Esophagus muscularis mucosa (tissue), 4 donors: ENCODE measurements around the gene MAP7. TPM values are rescaled to one million over a fixed set of nuclear protein-coding genes. Genes with fewer than 3 reads are reported as not detected.

Source experiments
- DNase-seq: peaks from one replicate; pipeline ENCODE4 v3.0.0-alpha.2; 2017; ENCODE audit errors: extremely low spot score
- H3K27ac ChIP-seq, 4 donors: fragments of 200-600 bp; sonication (generic); replicated peaks in 1 of 4; 1 replicate in 3 of 4; 2 replicates in 1 of 4; pipeline ENCODE4 v1.5.1; 2016 to 2019; ENCODE audit warnings: mild to moderate bottlenecking in 1 of 4
- H3K27me3 ChIP-seq, 4 donors: fragments of 200-600 bp; sonication (generic); one replicate each; pipeline versions ENCODE4 v1.5.1 to v1.6.0; 2016 to 2019
- H3K36me3 ChIP-seq, 4 donors: fragments of 200-600 bp; sonication (generic); one replicate each; pipeline ENCODE4 v1.5.1; 2016 to 2019
- H3K4me1 ChIP-seq, 4 donors: fragments of 200-600 bp; sonication (generic); one replicate each; pipeline ENCODE4 v1.5.1; 2016 to 2019
- H3K4me3 ChIP-seq, 4 donors: fragments of 200-600 bp; sonication (generic); 1 replicate in 2 of 4; 2 replicates in 2 of 4; pipeline ENCODE4 v1.5.1; 2016 to 2019; ENCODE audit warnings: mild to moderate bottlenecking in 4 of 4, moderate library complexity in 1 of 4
- H3K9me3 ChIP-seq, 4 donors: fragments of 200-600 bp; sonication (generic); 1 replicate in 3 of 4; 2 replicates in 1 of 4; pipeline ENCODE4 v1.5.1; 2016 to 2019
- CTCF ChIP-seq, 3 experiments: fragments of 200-600 bp in 2 of 3; fragments of 450-650 bp in 1 of 3; sonication (generic) in 2 of 3; IDR thresholded peaks; one replicate each; pipeline ENCODE4 v1.5.1; 2017 to 2019; ENCODE audit warnings: antibody characterized with exemption in 3 of 3, mild to moderate bottlenecking in 2 of 3, moderate library complexity in 1 of 3
- EP300 ChIP-seq: sonication (generic); formaldehyde crosslinking; IDR thresholded peaks from one replicate; pipeline ENCODE4 v1.6.1; 2017; ENCODE audit warnings: antibody characterized with exemption
- POLR2A ChIP-seq: fragments of 450-650 bp; IDR thresholded peaks from one replicate; pipeline ENCODE4 v1.6.1; 2017; ENCODE audit warnings: antibody characterized with exemption, moderate library complexity, mild to moderate bottlenecking, low read depth
- POLR2AphosphoS5 ChIP-seq, 2 donors: sonication (generic); formaldehyde crosslinking; IDR thresholded peaks; one replicate each; pipeline ENCODE4 v1.6.1; 2017; ENCODE audit warnings: antibody characterized with exemption in 2 of 2
- WGBS: methylation state at CpG from one replicate; pipeline ENCODE4 v1.1.5; 2018; 5-methylcytosine and 5-hydroxymethylcytosine counted together
- intact Hi-C: fragments of 100-400 bp; cut with DNase I; formaldehyde crosslinking; loops from one replicate; pipeline ENCODE4 v1.15.1; 2023
- total RNA-seq, 4 donors: library from RNA; depleted of rRNA; stranded (reverse); fragments of >200 nt; gene quantifications; one replicate each; pipeline versions ENCODE4 v1.1.0 to v1.2.1, GENCODE V29; 2016

The MAP7 gene
- total RNA-seq, 4 donors from 2014 or later, result 1.7 to 2.9 (median 2.0) TPM

DNA sequence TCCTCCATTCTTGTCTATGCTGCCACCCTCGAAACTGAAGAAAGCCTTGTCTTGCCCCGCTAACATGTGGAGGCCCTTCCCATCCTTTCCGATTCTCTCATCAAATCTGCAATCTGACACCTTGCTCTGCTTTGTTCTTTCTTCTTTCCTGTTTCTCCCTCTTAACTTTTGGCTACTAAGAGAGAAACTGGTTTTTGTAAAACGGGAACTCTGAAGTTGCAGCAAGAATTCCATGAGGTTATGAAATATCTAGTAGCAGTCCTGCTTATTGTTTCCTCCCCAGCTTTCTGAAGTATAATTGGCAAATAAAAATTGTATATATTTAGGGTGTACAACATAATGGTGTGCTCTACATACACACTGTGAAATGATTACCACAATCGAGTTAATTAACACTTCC, 80.2 kb downstream of the MAP7 start:
- no peak for DNase-seq
- intact Hi-C loops, result no loop called here
- no peaks in the 10 kb centered on the region for H3K9me3 ChIP-seq
- no peaks in the 10 kb centered on the region for H3K36me3 ChIP-seq
- 78% methylated on average over 5 of the region's 5 CpGs for WGBS
- H3K4me1 ChIP-seq, result no peaks in the 10 kb centered on the region
- H3K4me3 ChIP-seq, result no peak overlapping the region
- no peak overlapping the region for H3K27ac ChIP-seq
- no peak for TF ChIP-seq CTCF (IDR thresholded peaks at IDR 0.05)
- TF ChIP-seq POLR2AphosphoS5 (IDR thresholded peaks at IDR 0.05), result no peak
- no peak for TF ChIP-seq POLR2A
- TF ChIP-seq EP300, result no peak
- H3K27me3 ChIP-seq, result peaks cover 0 to 4% (median 0%) of the 10 kb centered on the region in 4 donors

GRCh38 chr6:136469154-136469553, 81.1 kb downstream of the MAP7 start:
- 94% methylated on average over 2 of the region's 2 CpGs for WGBS
- Histone ChIP-seq H3K4me3 (no peak overlapping the region), H3K4me1 (no peaks in the 10 kb centered on the region), H3K27ac (no peak overlapping the region), H3K27me3 (peaks cover 0 to 4% (median 0%) of the 10 kb centered on the region in 4 donors), H3K36me3 (no peaks in the 10 kb centered on the region), H3K9me3 (no peaks in the 10 kb centered on the region)
- TF ChIP-seq POLR2AphosphoS5 (IDR thresholded peaks at IDR 0.05) (no peak), EP300 (no peak), POLR2A (no peak), CTCF (IDR thresholded peaks at IDR 0.05) (no peak)
- intact Hi-C loops, result no loop called here
- no peak for DNase-seq

DNA sequence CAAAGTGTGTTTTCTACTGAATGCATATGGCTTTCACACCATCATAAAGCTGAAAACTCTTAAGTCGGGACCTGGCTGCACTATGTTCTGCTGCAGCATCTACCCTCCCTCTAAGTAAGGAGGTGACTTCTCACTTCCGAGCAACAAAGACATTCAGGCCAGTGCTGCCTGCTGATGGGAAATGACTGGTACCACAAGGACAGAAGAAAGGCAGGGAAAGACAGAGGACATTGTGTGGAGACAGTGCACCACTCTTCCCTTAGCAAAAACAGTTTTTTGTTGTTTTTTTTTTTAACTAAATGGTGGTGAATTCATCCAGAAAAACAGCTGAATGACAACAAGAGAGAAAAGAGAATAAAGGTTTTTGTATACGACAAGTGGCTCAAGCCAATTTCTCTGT, 81.5 kb downstream of the MAP7 start:
- DNase-seq, result no peak
- Histone ChIP-seq H3K4me3 (no peak overlapping the region), H3K36me3 (no peaks in the 10 kb centered on the region), H3K27me3 (peaks cover 0 to 4% (median 0%) of the 10 kb centered on the region in 4 donors), H3K4me1 (no peaks in the 10 kb centered on the region), H3K9me3 (no peaks in the 10 kb centered on the region), H3K27ac (no peak overlapping the region)
- no peak for TF ChIP-seq CTCF (IDR thresholded peaks at IDR 0.05)
- TF ChIP-seq POLR2AphosphoS5 (IDR thresholded peaks at IDR 0.05), result no peak
- no peak for TF ChIP-seq POLR2A
- no peak for TF ChIP-seq EP300
- intact Hi-C loops, result no loop called here
- 87% methylated on average over 3 of the region's 3 CpGs for WGBS

GRCh38 chr6:136467186-136467585, 83.0 kb downstream of the MAP7 start:
- H3K27me3 ChIP-seq, result peaks cover 0 to 4% (median 0%) of the 10 kb centered on the region in 4 donors
- intact Hi-C loops, result no loop called here
- no peaks in the 10 kb centered on the region for H3K9me3 ChIP-seq
- no peaks in the 10 kb centered on the region for H3K4me1 ChIP-seq
- no peaks in the 10 kb centered on the region for H3K36me3 ChIP-seq
- DNase-seq, result no peak
- H3K27ac ChIP-seq, result no peak overlapping the region
- no peak overlapping the region for H3K4me3 ChIP-seq
- TF ChIP-seq POLR2A (no peak), POLR2AphosphoS5 (IDR thresholded peaks at IDR 0.05) (no peak), EP300 (no peak), CTCF (IDR thresholded peaks at IDR 0.05) (no peak)
- 56% methylated on average over 1 of the region's 1 CpG for WGBS

DNA sequence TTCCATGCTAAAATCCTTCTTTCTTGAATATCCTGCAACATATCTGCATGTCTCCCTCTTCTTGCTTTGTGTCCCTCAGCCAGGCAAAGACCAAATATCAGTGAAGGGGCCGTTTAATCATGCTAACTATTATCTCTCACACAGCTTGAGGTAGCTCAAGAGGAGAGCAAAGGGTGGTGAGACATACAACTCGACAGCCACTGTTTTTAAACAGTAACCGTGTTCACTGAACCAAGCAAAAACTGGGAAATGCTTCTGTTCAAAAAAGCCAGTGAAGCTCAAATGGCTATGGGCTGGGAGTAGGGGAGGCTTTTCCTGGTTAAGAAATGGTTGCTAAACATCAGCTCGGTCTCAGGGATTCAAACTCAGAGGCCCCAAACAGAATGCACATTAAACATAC, 83.4 kb downstream of the MAP7 start:
- Histone ChIP-seq H3K4me1 (no peaks in the 10 kb centered on the region), H3K36me3 (no peaks in the 10 kb centered on the region), H3K9me3 (no peaks in the 10 kb centered on the region), H3K4me3 (no peak overlapping the region), H3K27me3 (peaks cover 0 to 4% (median 0%) of the 10 kb centered on the region in 4 donors), H3K27ac (no peak overlapping the region)
- TF ChIP-seq CTCF (IDR thresholded peaks at IDR 0.05), result no peak
- no peak for TF ChIP-seq POLR2A
- no peak for TF ChIP-seq POLR2AphosphoS5 (IDR thresholded peaks at IDR 0.05)
- TF ChIP-seq EP300, result no peak
- no peak for DNase-seq
- WGBS, result 46% methylated on average over 4 of the region's 4 CpGs
- intact Hi-C loops, result no loop called here
